Glutamatergic neuron (in vitro differentiated cells): ENCODE results near the gene TNFAIP8. TPM values are rescaled to one million over a fixed set of nuclear protein-coding genes. Genes with fewer than 3 reads are reported as not detected.
"Not testable (repeated sequence)": the region's sequence is repeated elsewhere in the genome, so short reads cannot be mapped to it uniquely, and the experiment has no call there.

Source experiments
- DNase-seq: peaks from one replicate; pipeline ENCODE4 v3.0.0; 2022
- H3K27ac Mint-ChIP-seq: one replicate; pipeline ENCODE4 v1.8.0; 2020; ENCODE audit warnings: mild to moderate bottlenecking, mixed read lengths, inconsistent platforms; ENCODE audit not compliant: unreplicated experiment
- H3K27me3 Mint-ChIP-seq: one replicate; pipeline ENCODE4 v1.8.0; 2020; ENCODE audit warnings: mild to moderate bottlenecking, moderate library complexity, mixed read lengths, inconsistent platforms; ENCODE audit not compliant: unreplicated experiment
- H3K36me3 Mint-ChIP-seq: one replicate; pipeline ENCODE4 v1.8.0; 2020; ENCODE audit warnings: mild to moderate bottlenecking, mixed read lengths, inconsistent platforms; ENCODE audit not compliant: unreplicated experiment
- H3K4me1 Mint-ChIP-seq: one replicate; pipeline ENCODE4 v1.8.0; 2020; ENCODE audit warnings: mild to moderate bottlenecking, low read depth, mixed read lengths, inconsistent platforms; ENCODE audit not compliant: unreplicated experiment
- H3K4me3 Mint-ChIP-seq: one replicate; pipeline ENCODE4 v1.8.0; 2020; ENCODE audit warnings: mild to moderate bottlenecking, mixed read lengths, inconsistent platforms; ENCODE audit not compliant: unreplicated experiment
- H3K9me3 Mint-ChIP-seq: one replicate; pipeline ENCODE4 v1.8.0; 2020; ENCODE audit warnings: mild to moderate bottlenecking, moderate library complexity, mixed read lengths, inconsistent platforms; ENCODE audit not compliant: unreplicated experiment
- CTCF ChIP-seq: fragments of 200-600 bp; sonication (generic); IDR thresholded peaks from one replicate; pipeline ENCODE4 v1.5.0; 2021; ENCODE audit not compliant: partially characterized antibody, unreplicated experiment
- total RNA-seq: library from RNA; stranded (reverse); fragmentation: NEBNext Ultra II Directional; extraction: Animal tissue kit (Norgen Biotek cat#: 25700); gene quantifications from one replicate; pipeline ENCODE4 v1.2.1, GENCODE V29; 2021; ENCODE audit not compliant: unreplicated experiment

TNFAIP8 gene
- total RNA-seq, 1 donor from 2014 or later: 2.5 TPM

- H3K4me3 Mint-ChIP-seq: no peak overlapping the region
- no peak for TF ChIP-seq CTCF
- no peaks in the 10 kb centered on the region for H3K4me1 Mint-ChIP-seq
- no peak for DNase-seq
- H3K9me3 Mint-ChIP-seq: no peaks in the 10 kb centered on the region
- H3K36me3 Mint-ChIP-seq: no peaks in the 10 kb centered on the region
- no peaks in the 10 kb centered on the region for H3K27me3 Mint-ChIP-seq
- H3K27ac Mint-ChIP-seq: no peak overlapping the region
These were observed 64.3 kb downstream of the TNFAIP8 start for GRCh38 chr5:119420169-119420568.

DNA sequence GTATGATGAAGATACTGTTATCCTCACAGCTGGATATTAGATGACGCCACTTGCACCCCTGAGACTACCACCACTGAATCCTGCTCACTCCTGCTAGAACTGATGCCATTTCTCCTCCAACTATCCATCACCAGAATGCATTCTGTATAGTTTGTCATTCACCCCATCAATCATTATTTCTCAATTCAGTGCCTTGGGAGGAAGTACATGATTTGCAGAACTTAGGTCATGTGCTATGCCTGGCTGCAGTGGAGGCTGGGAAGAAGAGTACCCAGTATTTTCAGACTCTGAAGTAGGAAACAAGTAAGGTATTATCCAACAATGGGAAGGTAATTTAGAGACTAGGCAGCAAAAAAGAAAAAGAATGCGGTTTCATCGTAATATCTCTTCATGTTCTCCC is 70.2 kb downstream of the TNFAIP8 start:
- H3K9me3 Mint-ChIP-seq: no peaks in the 10 kb centered on the region
- H3K27me3 Mint-ChIP-seq: no peaks in the 10 kb centered on the region
- no peaks in the 10 kb centered on the region for H3K4me1 Mint-ChIP-seq
- H3K36me3 Mint-ChIP-seq: no peaks in the 10 kb centered on the region
- H3K27ac Mint-ChIP-seq: no peak overlapping the region
- TF ChIP-seq CTCF: no peak
- no peak overlapping the region for H3K4me3 Mint-ChIP-seq
- no peak for DNase-seq

- no peak for DNase-seq
- H3K27me3 Mint-ChIP-seq: no peaks in the 10 kb centered on the region
- no peaks in the 10 kb centered on the region for H3K36me3 Mint-ChIP-seq
- no peak overlapping the region for H3K4me3 Mint-ChIP-seq
- H3K27ac Mint-ChIP-seq: no peak overlapping the region
- no peak for TF ChIP-seq CTCF
- no peaks in the 10 kb centered on the region for H3K4me1 Mint-ChIP-seq
- H3K9me3 Mint-ChIP-seq: no peaks in the 10 kb centered on the region
These were observed 71.2 kb downstream of the TNFAIP8 start for GRCh38 chr5:119427060-119427459.

DNA sequence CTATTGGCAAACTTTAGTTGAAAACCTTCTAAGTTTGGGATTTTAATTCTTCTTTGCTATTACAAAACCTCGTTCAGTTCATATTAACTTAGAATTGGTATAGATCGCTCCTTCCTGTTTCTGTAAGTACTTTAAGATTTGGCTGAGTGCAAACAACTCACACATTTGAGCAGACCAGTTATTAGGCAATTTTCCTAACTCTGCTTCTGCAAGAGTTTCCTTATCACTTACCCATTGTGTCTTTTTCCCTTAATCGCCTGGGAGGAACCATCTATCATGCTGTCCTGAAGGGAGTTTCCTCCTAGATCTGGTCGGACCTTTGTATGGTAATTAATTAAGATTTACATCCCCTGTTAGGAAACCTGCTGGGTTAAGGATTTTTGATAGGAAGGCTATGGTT is 71.8 kb downstream of the TNFAIP8 start:
- not testable (repeated sequence) for H3K27ac Mint-ChIP-seq, H3K9me3 Mint-ChIP-seq, DNase-seq

GRCh38 chr5:119428166-119428565 is 72.3 kb downstream of the TNFAIP8 start:
- H3K4me1 Mint-ChIP-seq, H3K36me3 Mint-ChIP-seq, H3K27ac Mint-ChIP-seq, H3K9me3 Mint-ChIP-seq, H3K27me3 Mint-ChIP-seq, DNase-seq, H3K4me3 Mint-ChIP-seq: not testable (repeated sequence)

More for the DNA sequence above, 71.8 kb downstream of the TNFAIP8 start:
- not testable (repeated sequence) for H3K4me3 Mint-ChIP-seq, H3K36me3 Mint-ChIP-seq, H3K4me1 Mint-ChIP-seq, H3K27me3 Mint-ChIP-seq

DNA sequence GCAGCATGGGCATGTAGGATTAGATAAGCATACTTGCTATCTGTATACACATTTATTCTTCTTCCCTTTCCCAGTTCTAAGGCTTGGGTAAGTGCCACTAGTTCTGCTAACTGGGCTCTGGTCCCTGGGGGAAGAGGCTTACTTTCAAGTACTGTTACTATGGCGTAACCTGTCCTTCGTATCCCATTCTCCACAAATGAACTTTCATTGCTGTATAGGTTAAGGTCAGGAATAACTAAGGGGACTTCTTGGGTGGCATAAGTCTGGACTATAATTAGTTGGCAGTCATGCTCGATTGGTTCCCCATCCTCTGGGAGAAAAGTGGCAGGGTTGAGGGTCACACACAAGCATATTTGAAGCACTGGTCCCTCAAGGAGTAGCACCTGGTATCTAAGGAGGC is 72.8 kb downstream of the TNFAIP8 start:
- H3K9me3 Mint-ChIP-seq, DNase-seq, H3K27me3 Mint-ChIP-seq, H3K4me1 Mint-ChIP-seq, H3K4me3 Mint-ChIP-seq, H3K36me3 Mint-ChIP-seq, H3K27ac Mint-ChIP-seq: not testable (repeated sequence)

- not testable (repeated sequence) for H3K27ac Mint-ChIP-seq, DNase-seq, H3K27me3 Mint-ChIP-seq, H3K36me3 Mint-ChIP-seq, H3K4me3 Mint-ChIP-seq, H3K9me3 Mint-ChIP-seq, H3K4me1 Mint-ChIP-seq
These were observed 76.9 kb downstream of the TNFAIP8 start for GRCh38 chr5:119432674-119433237.
